MCF 10A (cell line): ENCODE results near the gene R3HDML. TPM values are rescaled to one million over a fixed set of nuclear protein-coding genes. Genes with fewer than 3 reads are reported as not detected.

ENCODE experiments used
- BruUV-seq: library from RNA; stranded (reverse); fragments of 400-500 nt; replicated peaks from 2 replicates; lab custom pipeline; 2021; lab: Mats Ljungman, UMichigan
- CTCF ChIA-PET: fragments of 300-600 bp; sonication (Branson Sonifier 250); formaldehyde crosslinking; extraction: SDS; loops from one replicate; lab custom pipeline; 2021; ENCODE audit warnings: antibody characterized with exemption, inconsistent platforms; lab: Yijun Ruan, JAX
- POLR2A ChIA-PET: fragments of 300-600, 350-650 bp; sonication (Branson Sonifier 250); formaldehyde crosslinking; extraction: SDS; loops from one replicate; lab custom pipeline; 2020; ENCODE audit warnings: antibody characterized with exemption, inconsistent platforms; lab: Yijun Ruan, JAX
- DNase-seq: peaks from one replicate; pipeline ENCODE4 v3.0.0-alpha.2; 2018; ENCODE audit not compliant: unreplicated experiment
- H3K27ac Mint-ChIP-seq: one replicate; pipeline ENCODE4 v1.8.0; 2022; ENCODE audit warnings: mild to moderate bottlenecking, low read depth, mixed read lengths; ENCODE audit not compliant: unreplicated experiment
- H3K27me3 Mint-ChIP-seq: one replicate; pipeline ENCODE4 v1.8.0; 2022; ENCODE audit warnings: mixed read lengths; ENCODE audit not compliant: insufficient read depth, unreplicated experiment
- H3K36me3 Mint-ChIP-seq: one replicate; pipeline ENCODE4 v1.8.0; 2022; ENCODE audit warnings: mild to moderate bottlenecking, moderate library complexity, mixed read lengths; ENCODE audit not compliant: insufficient read depth, unreplicated experiment
- H3K4me1 Mint-ChIP-seq: one replicate; pipeline ENCODE4 v1.8.0; 2022; ENCODE audit warnings: mixed read lengths; ENCODE audit not compliant: insufficient read depth, unreplicated experiment
- H3K4me3 Mint-ChIP-seq: one replicate; pipeline ENCODE4 v1.8.0; 2022; ENCODE audit warnings: mild to moderate bottlenecking, moderate library complexity, mixed read lengths; ENCODE audit not compliant: unreplicated experiment
- H3K9me3 Mint-ChIP-seq: one replicate; pipeline ENCODE4 v1.8.0; 2022; ENCODE audit warnings: mixed read lengths; ENCODE audit not compliant: unreplicated experiment
- CTCF ChIP-seq: fragments of 200-600 bp; IDR thresholded peaks from one replicate; pipeline ENCODE4 v1.8.0; 2022; ENCODE audit warnings: antibody characterized with exemption, mild to moderate bottlenecking; ENCODE audit not compliant: unreplicated experiment
- intact Hi-C: fragments of 100-400 bp; cut with micrococcal nuclease; formaldehyde crosslinking; loops from 2 replicates; pipeline ENCODE4 v1.14.1; 2022
- total RNA-seq: library from RNA; stranded (reverse); gene quantifications from 2 replicates; pipeline ENCODE4 v1.2.3, GENCODE V29; 2022

Gene R3HDML
- total RNA-seq, 1 experiment from 2014 or later: not detected

DNA sequence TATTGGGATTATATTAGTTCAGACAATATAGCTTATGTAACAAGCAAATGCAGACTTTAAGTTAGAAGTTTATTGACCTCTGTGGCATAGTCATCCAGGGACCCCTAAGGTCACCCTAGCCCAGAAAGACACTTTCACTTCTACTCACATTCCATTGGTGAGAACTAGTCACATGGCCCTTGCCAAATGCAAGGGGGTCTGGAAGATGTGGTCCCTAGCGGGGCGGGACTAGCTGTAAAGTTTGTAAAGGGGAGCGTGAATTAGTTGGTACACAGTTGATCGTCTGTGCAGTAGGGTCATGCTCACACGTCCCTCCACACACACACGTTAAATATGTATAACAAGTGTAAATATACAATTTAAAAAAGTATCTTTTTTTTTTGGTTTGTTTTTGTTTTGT lies 27.9 kb downstream of the R3HDML start:
- CTCF ChIA-PET: interaction anchor here (0.6 to 1.6 kb wide), 6 partner anchors 20 to 278 kb away, joined by 3 to 6 read pairs (median 3); no protein-coding TSS in a partner anchor
- no peak overlapping the region for H3K27ac Mint-ChIP-seq
- no peak overlapping the region for H3K4me3 Mint-ChIP-seq
- no TSS peak for BruUV-seq
- POLR2A ChIA-PET: no interaction called here
- no peak for TF ChIP-seq CTCF
- no peaks in the 10 kb centered on the region for H3K4me1 Mint-ChIP-seq
- no peak for DNase-seq
- intact Hi-C loops: no loop called here
- no peaks in the 10 kb centered on the region for H3K36me3 Mint-ChIP-seq
- no peaks in the 10 kb centered on the region for H3K9me3 Mint-ChIP-seq
- peaks cover 11% of the 10 kb centered on the region for H3K27me3 Mint-ChIP-seq

GRCh38 chr20:44367746-44368145 lies 30.9 kb downstream of the R3HDML start:
- Mint-ChIP-seq H3K4me3 (no peak overlapping the region), H3K4me1 (no peaks in the 10 kb centered on the region), H3K27ac (no peak overlapping the region), H3K27me3 (no peaks in the 10 kb centered on the region), H3K9me3 (no peaks in the 10 kb centered on the region), H3K36me3 (no peaks in the 10 kb centered on the region)
- BruUV-seq: no TSS peak
- CTCF ChIA-PET: interaction anchor here (0.6 to 4.1 kb wide), 7 partner anchors 15 to 151 kb away, joined by 3 to 22 read pairs (median 3); partner anchors contain the start of gene FITM2
- no peak for TF ChIP-seq CTCF
- intact Hi-C loops: no loop called here
- no peak for DNase-seq
- POLR2A ChIA-PET: no interaction called here

- TF ChIP-seq CTCF: no peak
- BruUV-seq: no TSS peak
- Mint-ChIP-seq H3K4me1 (no peaks in the 10 kb centered on the region), H3K4me3 (no peak overlapping the region), H3K27ac (no peak overlapping the region), H3K36me3 (no peaks in the 10 kb centered on the region), H3K27me3 (peaks cover 12% of the 10 kb centered on the region), H3K9me3 (no peaks in the 10 kb centered on the region)
- ChIA-PET CTCF (interaction anchor here (0.6 to 1.1 kb wide), 5 partner anchors 12 to 313 kb away, joined by 3 to 4 read pairs (median 3); no protein-coding TSS in a partner anchor), POLR2A (interaction anchor here (0.7 to 1.0 kb wide), 2 partner anchors 153 to 329 kb away, joined by 3 to 4 read pairs; no protein-coding TSS in a partner anchor)
- intact Hi-C loops: no loop called here
- DNase-seq: no peak
Observed at GRCh38 chr20:44370639-44371218, 33.9 kb downstream of the R3HDML start.

GRCh38 chr20:44382641-44383040 lies 45.8 kb downstream of the R3HDML start:
- no peak overlapping the region for H3K27ac Mint-ChIP-seq
- peaks cover 10% of the 10 kb centered on the region for H3K4me1 Mint-ChIP-seq
- ChIA-PET CTCF (interaction anchor here (0.6 to 10.0 kb wide), 20 partner anchors 9 to 298 kb away, joined by 3 to 326 read pairs (median 4); partner anchors contain the start of gene FITM2), POLR2A (interaction anchor here (1.3 to 1.5 kb wide), 2 partner anchors 71 to 93 kb away, joined by 4 to 5 read pairs; partner anchors contain the start of genes FITM2 and TTPAL)
- H3K27me3 Mint-ChIP-seq: peaks cover 7% of the 10 kb centered on the region
- H3K4me3 Mint-ChIP-seq: no peak overlapping the region
- TF ChIP-seq CTCF: no peak
- no peaks in the 10 kb centered on the region for H3K36me3 Mint-ChIP-seq
- intact Hi-C loops: no loop called here
- no peaks in the 10 kb centered on the region for H3K9me3 Mint-ChIP-seq
- no TSS peak for BruUV-seq
- DNase-seq: no peak
